ENCODE measurements around the gene C1orf232.
A peak's percentile ranks its signal among the peaks of the same experiment; 100 is the strongest.

C1orf232 gene

GRCh38 chr1:26168410-26169197 is at the start of gene C1orf232:
Gene C1orf232, minus strand, starts transcription at chr1:26168963. Its CDS starts 464 bp downstream, at chr1:26168499.
- DNase-seq (ENCODE audit: low spot score), result no peak

GRCh38 chr1:26215246-26215645 is 46.5 kb upstream of the C1orf232 start:
- no peak for DNase-seq (ENCODE audit: low spot score)

- no peak for DNase-seq (ENCODE audit: low spot score)
Measured at GRCh38 chr1:26213335-26213905, 44.7 kb upstream of the C1orf232 start.

- no peak for DNase-seq (ENCODE audit: low spot score)
Measured at GRCh38 chr1:26212726-26213125, 44.0 kb upstream of the C1orf232 start.

- DNase-seq (ENCODE audit: low spot score), result no peak
Measured at GRCh38 chr1:26210147-26210870, 41.5 kb upstream of the C1orf232 start.

- no peak for DNase-seq (ENCODE audit: low spot score)
Measured at GRCh38 chr1:26203642-26204318, 35.0 kb upstream of the C1orf232 start.

- no peak for DNase-seq (ENCODE audit: low spot score)
Measured at GRCh38 chr1:26200413-26200812, 31.6 kb upstream of the C1orf232 start.

GRCh38 chr1:26197813-26198212 is 29.1 kb upstream of the C1orf232 start:
- DNase-seq (ENCODE audit: low spot score), result no peak

GRCh38 chr1:26197301-26197700 is 28.5 kb upstream of the C1orf232 start:
- DNase-seq (ENCODE audit: low spot score), result no peak

- no peak for DNase-seq (ENCODE audit: low spot score)
Measured at GRCh38 chr1:26195805-26196204, 27.0 kb upstream of the C1orf232 start.

GRCh38 chr1:26191739-26192138 is 23.0 kb upstream of the C1orf232 start:
- no peak for DNase-seq (ENCODE audit: low spot score)

- peak; percentile 24 for DNase-seq (ENCODE audit: low spot score)
Measured at GRCh38 chr1:26190373-26190987, 21.7 kb upstream of the C1orf232 start, which contains the start of gene CATSPER4. Gene CATSPER4, plus strand, starts transcription at chr1:26190602. Its CDS starts 26 bp downstream, at chr1:26190628.

- DNase-seq (ENCODE audit: low spot score), result no peak
Measured at GRCh38 chr1:26189751-26190275, 21.1 kb upstream of the C1orf232 start.

GRCh38 chr1:26189331-26189730 is 20.6 kb upstream of the C1orf232 start:
- no peak for DNase-seq (ENCODE audit: low spot score)

- no peak for DNase-seq (ENCODE audit: low spot score)
Measured at GRCh38 chr1:26188477-26188876, 19.7 kb upstream of the C1orf232 start.

- DNase-seq (ENCODE audit: low spot score), result no peak
Measured at GRCh38 chr1:26187882-26188281, 19.1 kb upstream of the C1orf232 start.

- DNase-seq (ENCODE audit: low spot score), result no peak
Measured at GRCh38 chr1:26184883-26185282, 16.1 kb upstream of the C1orf232 start.

- no peak for DNase-seq (ENCODE audit: low spot score)
Measured at GRCh38 chr1:26184086-26184485, 15.3 kb upstream of the C1orf232 start.

GRCh38 chr1:26182383-26182696 is 13.6 kb upstream of the C1orf232 start:
- no peak for DNase-seq (ENCODE audit: low spot score)

- no peak for DNase-seq (ENCODE audit: low spot score)
Measured at GRCh38 chr1:26181586-26182382, 13.0 kb upstream of the C1orf232 start.

- DNase-seq (ENCODE audit: low spot score), result no peak
Measured at GRCh38 chr1:26180010-26180506, 11.3 kb upstream of the C1orf232 start.
